ENCODE data around the gene SLC12A5. TPM values are rescaled to one million over a fixed set of nuclear protein-coding genes. Genes with fewer than 3 reads are reported as not detected.

The SLC12A5 gene
- total RNA-seq, 4 donors from 2014 or later, result not detected

DNA sequence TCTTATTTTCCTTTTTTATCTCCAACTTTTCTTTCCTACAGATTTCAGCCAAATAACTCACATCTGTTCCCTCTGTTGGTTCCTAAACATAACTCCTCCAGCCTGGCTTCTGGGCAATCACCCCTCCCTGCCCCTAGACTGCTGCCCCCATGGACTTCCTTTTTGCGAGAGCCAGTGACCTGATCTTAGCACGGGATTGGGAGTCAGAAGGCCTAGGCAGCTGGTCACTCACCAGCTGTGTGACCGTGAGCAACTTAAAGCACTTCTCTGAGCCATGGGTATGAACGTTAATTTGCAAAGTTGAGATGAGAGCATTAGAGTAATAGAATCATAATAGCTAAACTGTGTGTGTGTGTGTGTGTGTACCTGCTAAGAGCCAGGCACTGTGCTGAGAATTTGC, 24.8 kb upstream of the SLC12A5 start:
- no peak for DNase-seq (ENCODE audit: low spot score in 2 of 2)

DNA sequence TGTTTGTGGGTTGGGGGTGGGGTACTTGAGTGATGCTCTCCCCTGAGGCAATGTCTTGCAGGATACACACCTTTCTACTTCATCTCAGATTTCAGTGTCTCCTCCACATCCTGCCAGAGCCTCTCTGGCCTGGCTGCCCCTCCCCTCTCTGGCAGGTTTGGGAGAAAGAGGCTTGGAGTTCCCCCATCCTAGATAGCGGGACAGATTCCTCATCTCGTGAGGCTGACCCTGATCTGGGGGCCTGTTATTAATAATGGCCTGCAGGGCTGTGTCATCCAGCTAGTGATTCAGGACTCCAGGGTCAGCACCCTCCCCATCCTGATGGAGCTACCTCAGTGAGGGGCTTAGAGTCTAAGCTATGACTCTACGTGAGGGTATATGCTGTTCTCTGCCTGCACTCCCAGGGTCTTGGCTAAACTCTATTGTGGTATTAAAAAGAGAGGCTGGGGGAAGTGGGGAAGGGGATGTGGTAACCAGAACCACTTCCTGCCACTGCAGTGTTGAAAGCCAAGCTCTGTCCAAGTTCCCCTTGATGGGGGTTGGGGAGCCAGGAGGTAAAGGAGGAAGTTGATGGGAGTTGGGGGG, 24.0 kb upstream of the SLC12A5 start:
- DNase-seq (ENCODE audit: low spot score in 2 of 2), result no peak
- TF ChIP-seq, protein P1, sequence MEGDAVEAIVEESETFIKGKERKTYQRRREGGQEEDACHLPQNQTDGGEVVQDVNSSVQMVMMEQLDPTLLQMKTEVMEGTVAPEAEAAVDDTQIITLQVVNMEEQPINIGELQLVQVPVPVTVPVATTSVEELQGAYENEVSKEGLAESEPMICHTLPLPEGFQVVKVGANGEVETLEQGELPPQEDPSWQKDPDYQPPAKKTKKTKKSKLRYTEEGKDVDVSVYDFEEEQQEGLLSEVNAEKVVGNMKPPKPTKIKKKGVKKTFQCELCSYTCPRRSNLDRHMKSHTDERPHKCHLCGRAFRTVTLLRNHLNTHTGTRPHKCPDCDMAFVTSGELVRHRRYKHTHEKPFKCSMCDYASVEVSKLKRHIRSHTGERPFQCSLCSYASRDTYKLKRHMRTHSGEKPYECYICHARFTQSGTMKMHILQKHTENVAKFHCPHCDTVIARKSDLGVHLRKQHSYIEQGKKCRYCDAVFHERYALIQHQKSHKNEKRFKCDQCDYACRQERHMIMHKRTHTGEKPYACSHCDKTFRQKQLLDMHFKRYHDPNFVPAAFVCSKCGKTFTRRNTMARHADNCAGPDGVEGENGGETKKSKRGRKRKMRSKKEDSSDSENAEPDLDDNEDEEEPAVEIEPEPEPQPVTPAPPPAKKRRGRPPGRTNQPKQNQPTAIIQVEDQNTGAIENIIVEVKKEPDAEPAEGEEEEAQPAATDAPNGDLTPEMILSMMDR (IDR thresholded peaks at IDR 0.05), result no peak
- TF ChIP-seq POLR2A (IDR thresholded peaks at IDR 0.05), result no peak
- WGBS, 2 donors, result 17 to 26% methylated on average over 3 of the region's 3 CpGs
- no peak overlapping the region for H3K4me3 ChIP-seq (ENCODE audit: low read depth, poor library complexity, severe bottlenecking)
- intact Hi-C loops (cut with DNase I; ENCODE audit: low total_unique reads), result no loop called here

More for the DNA sequence above, 24.8 kb upstream of the SLC12A5 start:
- TF ChIP-seq POLR2A (IDR thresholded peaks at IDR 0.05), result no peak
- TF ChIP-seq, protein P1 (IDR thresholded peaks at IDR 0.05), result no peak
- 42 to 64% methylated on average over 4 of the region's 4 CpGs for WGBS, 2 donors
- H3K4me3 ChIP-seq (ENCODE audit: low read depth, poor library complexity, severe bottlenecking), result no peak overlapping the region
- intact Hi-C loops (cut with DNase I; ENCODE audit: low total_unique reads), result no loop called here

DNA sequence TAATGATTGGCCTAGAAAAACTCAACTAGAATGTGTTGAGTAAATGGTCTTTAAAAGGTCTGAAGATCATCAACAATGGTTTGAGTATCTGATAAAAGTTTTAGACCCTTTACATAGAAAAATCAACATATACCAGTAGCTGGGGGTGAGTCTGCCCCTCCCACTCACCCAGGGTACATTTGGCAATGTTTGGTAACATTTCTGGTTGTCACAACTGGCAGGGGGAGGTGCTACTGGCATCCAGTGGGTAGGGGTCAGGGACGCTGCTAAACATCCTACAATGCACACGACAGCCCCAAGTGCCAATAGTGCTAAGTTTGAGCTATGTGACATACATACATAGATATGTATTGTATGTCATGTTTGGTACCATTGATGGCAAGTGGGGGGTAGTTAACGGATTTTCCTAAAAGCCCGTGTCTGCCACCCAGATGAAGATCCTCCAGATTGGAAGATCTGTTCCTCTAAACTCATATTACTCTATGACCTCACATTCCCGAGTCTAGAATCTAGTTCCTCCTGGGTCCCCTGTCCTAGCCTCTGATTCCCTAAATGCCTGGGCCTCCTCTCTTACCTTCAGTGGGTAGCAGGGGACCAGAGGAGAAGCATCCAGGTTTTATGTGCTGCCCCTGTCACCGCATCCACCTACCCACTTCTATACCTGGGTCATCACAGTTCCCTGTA, 22.9 kb upstream of the SLC12A5 start:
- WGBS, 2 donors, result 68 to 75% methylated on average over 6 of the region's 6 CpGs
- H3K4me3 ChIP-seq (ENCODE audit: low read depth, poor library complexity, severe bottlenecking), result no peak overlapping the region
- TF ChIP-seq POLR2A (IDR thresholded peaks at IDR 0.05), result no peak
- TF ChIP-seq, protein P1 (IDR thresholded peaks at IDR 0.05), result no peak
- intact Hi-C loops (cut with DNase I; ENCODE audit: low total_unique reads), result no loop called here
- DNase-seq (ENCODE audit: low spot score in 2 of 2), result no peak

DNA sequence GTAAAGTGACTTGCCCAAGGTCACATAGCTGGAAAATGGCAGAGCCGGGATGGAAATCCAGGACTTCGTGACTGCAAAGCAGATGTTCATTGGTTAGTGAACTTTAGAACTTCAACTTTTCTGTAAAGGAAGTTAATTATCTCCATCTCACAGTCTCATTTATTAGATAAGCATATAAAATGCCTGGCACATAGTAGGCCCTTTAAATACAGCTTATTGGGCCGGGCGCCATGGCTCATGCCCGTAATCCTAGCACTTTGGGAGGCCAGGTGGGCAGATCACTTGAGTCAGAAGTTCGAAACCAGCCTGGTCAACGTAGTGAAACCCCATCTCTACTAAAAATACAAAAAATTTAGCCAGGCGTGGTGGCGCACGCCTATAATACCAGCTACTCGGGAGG, 22.1 kb upstream of the SLC12A5 start:
- TF ChIP-seq, protein P1 (IDR thresholded peaks at IDR 0.05), result no peak
- TF ChIP-seq POLR2A (IDR thresholded peaks at IDR 0.05), result no peak
- no peak overlapping the region for H3K4me3 ChIP-seq (ENCODE audit: low read depth, poor library complexity, severe bottlenecking)
- no peak for DNase-seq (ENCODE audit: low spot score in 2 of 2)
- intact Hi-C loops (cut with DNase I; ENCODE audit: low total_unique reads), result no loop called here
- 84 to 93% methylated on average over 11 of the region's 11 CpGs for WGBS, 2 donors

DNA sequence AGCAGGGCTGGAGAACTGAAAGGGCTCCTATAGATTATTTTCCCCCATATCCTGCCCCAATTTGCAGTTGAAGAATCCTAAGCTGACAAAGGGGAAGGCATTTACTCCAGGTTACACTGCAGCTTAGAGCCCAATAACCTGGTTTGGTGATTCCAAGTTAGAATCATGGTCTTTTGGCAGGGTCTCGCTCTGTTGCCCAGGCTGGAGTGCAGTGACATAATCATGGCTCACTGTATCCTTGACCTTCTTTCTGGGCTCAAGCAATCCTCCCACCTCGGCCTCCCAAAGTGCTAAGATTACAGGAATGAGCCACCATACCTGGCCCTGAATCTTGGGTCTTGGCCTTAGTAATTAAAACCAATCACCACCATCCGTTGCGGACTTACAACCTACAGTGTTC, 21.3 kb upstream of the SLC12A5 start:
- no peak overlapping the region for H3K4me3 ChIP-seq (ENCODE audit: low read depth, poor library complexity, severe bottlenecking)
- DNase-seq (ENCODE audit: low spot score in 2 of 2), result no peak
- WGBS, 2 donors, result 73 to 84% methylated on average over 4 of the region's 4 CpGs
- intact Hi-C loops (cut with DNase I; ENCODE audit: low total_unique reads), result no loop called here
- TF ChIP-seq POLR2A (IDR thresholded peaks at IDR 0.05), result no peak
- TF ChIP-seq, protein P1 (IDR thresholded peaks at IDR 0.05), result no peak
